Dermis microvascular lymphatic vessel endothelial cell (primary cell): Measurements from ENCODE around the gene PKDREJ. TPM values are rescaled to one million over a fixed set of nuclear protein-coding genes. Genes with fewer than 3 reads are reported as not detected.
A peak's percentile ranks its signal among the peaks of the same experiment; 100 is the strongest.
"Not testable (repeated sequence)": the region's sequence is repeated elsewhere in the genome, so short reads cannot be mapped to it uniquely, and the experiment has no call there.

Experiments
- DNase-seq, 2 donors: peaks; one replicate each; pipeline versions ENCODE4 v3.0.0 to v3.0.0-alpha.2; 2010; ENCODE audit warnings: low read depth in 2 of 2
- total RNA-seq: library from RNA; depleted of rRNA; stranded (reverse); fragments of >200 nt; gene quantifications from 2 replicates; pipeline ENCODE4 v1.2.1, GENCODE V29; 2014

Gene PKDREJ
- total RNA-seq, 1 donor from 2014 or later, result not detected

DNA sequence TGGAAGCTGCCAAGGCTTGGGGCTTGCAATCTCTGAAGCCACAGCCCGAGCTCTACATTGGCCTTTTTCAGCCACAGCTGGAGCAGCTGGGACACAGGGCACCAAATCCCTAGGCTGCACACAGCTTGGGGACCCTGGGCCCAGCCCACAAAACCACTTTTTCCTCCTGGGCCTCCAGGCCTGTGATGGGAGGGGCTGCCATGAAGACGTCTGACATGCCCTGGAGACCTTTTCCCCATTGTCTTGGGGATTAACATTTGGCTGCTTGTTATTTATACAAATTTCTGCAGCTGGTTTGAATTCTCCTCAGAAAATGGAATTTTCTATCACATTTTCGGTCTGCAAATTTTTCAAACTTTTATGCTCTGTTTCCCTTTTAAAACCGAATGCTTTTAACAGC, 2.5 kb upstream of the PKDREJ start:
- DNase-seq, result not testable (repeated sequence)

DNA sequence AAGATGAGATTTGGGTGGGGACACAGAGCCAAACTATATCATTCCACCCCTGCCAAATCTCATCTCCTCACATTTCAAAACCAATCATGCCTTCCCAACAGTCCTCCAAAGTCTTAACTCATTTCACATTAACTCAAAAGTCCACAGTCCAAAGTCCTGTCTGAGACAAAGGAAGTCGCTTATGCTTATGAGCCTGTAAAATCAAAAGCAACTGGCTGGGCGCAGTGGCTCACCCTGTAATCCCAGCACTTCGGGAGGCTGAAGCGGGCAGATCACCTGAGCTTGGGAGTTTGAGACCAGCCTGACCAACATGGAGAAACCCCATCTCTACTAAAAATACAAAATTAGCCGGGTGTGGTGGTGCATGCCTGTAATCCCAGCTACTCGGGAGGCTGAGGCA, 1.4 kb upstream of the PKDREJ start:
- DNase-seq, result not testable (repeated sequence)

DNA sequence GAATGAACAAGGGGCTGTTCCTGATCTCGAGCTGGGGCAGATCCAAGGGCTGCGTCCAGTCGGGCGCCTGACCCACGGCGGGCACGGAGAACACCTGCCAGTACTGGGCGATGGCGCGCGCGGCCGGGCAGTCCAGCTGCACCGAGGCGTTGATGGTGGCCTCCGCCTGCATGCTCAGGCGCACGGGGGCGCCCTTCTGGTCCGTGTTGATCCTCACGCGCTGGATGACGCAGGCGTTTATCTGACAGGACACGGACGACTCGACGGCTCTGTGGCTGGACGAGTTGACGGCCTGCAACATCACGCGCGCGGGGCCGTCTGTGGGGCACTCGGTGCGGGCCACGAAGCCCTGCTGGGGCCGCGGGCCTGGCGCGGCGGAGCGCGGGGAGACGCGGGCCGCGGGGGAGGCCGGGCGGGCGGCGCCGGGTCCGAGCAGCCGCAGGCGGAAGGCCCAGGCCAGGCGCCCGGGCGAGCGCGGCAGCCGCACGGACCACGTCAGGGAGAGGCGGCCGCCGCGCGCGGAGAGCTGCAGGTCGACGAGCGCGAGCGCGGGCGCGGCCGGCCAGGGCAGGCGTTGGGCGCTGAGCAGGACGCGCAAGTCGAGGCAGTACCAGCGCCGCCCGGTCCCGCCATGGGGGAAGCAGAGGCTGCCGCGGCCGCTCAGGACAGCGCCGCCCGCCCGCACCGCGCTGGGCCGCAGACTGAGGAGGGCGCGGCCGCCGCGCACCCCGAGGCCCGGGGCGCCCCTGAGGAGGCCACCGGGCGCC, 511 bp downstream of the PKDREJ start:
- peak; percentile 49 to 79 for DNase-seq

DNA sequence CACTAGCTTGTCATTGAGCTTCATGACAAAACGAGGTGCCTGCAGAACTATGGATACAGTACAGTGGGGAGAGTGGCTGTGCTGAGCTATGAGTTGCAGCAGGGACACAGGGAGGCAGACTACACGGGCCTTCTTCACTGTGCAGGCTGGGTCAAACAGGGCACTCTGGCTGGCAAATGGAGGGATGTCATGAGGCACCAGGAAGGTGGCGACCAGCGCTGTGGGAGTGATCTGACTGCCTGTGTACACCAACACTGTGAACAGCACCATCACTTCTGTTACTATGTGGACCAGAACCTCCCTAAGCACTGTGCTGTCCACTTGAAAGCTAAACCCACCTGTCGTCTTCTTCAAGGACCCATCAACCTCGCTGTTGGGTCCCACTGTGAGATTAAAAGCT, 3.1 kb downstream of the PKDREJ start:
- no peak for DNase-seq

DNA sequence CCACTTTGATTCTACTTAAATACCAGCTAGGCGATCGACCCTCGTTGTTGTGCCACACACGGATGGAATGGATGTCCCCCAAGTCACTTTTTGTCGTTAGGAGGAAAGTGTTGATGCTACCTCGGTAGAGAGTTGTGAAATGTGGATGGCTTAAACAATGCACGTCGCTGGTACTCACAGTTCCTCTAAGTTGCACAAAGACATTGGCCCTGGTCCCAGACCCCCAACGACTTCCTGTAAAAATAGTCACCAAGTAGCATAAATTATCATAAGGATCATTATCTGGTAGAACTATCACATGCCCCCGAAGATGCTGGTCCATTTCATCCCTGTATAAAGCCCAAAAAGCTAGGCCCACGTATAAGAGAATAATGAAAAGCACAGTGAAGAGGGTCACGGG, 3.8 kb downstream of the PKDREJ start:
- no peak for DNase-seq

DNA sequence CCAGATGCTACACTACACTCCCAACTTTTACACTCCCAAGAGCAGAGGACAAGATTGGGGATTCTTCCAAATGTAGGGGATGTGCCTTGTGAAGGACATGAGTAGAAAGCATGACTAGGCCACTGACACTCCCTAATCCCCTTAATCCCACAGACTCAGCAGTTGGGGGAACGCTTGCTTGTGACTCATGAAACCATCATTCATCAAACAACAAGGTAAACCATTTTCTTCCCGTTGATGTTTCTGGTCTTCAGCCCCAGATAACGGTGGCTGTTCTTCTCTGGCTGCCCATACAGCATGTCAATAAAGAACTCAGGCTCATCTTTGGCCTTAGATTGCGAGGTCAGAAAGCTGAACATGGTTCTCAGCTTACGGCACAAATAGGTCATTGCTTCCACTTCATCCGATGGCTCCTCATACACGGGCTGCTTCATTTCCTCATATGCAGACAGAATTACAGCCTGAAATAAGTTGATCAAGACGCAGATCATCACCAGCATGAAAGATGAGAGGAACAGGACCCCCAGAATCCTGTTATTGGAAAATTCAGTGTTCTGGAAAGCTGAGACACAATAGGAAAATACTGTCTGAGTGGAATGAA, 6.7 kb downstream of the PKDREJ start:
- DNase-seq, result no peak

DNA sequence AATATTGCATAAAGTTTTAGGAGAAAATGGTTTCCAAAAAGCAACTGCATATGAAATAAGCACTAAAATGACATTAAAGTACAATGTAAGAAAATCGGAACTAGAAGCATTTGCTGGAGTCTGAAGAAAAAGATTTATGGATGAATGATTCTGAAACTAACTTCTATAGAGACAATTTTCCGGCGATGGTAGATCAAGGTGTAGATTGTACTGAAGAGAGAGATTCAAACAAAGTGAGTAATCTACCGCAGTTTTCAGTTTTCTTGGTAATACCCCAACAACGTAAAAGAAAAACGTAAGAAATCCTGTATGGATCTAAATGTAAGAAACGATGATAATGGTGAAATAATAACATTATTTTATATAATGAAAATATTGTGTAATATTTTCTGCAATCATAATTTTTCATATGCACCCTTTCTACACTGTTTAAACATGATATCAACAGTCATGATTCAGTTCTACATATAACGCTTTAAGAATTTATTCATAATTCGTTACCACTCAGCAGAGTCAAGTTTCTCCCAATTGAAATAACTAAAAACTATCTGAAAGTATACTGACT, 11.2 kb downstream of the PKDREJ start:
- DNase-seq, result no peak

DNA sequence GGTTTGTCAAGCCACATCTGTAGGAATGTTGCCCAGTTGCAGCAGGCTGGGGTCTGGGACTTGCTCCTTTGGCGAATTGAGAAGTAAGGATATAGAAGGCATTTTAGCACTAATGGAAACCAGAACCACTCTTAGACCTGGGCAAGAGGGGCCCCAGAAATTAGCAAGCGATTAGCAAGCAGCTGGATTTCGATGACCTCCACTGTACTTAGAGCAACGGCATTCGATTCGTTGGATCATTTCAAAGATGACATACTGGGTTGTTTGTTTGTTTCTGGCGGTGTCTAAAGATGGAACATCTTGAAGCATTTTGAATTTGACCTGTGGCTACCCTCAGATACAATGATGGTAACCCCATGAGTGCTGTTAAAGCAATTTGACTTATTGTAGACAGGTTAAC, 11.9 kb downstream of the PKDREJ start:
- no peak for DNase-seq

DNA sequence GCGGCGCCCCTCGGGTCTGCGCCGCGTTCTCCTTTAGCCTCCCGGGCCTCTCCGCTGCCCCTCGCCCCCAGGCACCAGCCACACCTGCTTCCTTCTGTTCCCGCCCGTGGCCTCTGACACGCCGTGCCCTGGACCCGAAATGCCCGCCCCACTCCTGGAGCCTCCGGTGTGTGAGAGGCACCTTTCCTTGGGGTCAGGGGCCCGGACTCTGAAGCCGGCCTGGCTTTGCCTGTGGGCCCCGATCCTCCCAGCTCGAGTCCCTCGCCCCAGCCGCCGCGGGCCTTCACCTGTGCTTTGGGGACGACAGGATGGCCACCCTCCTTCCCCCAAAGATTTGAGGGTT, 12.4 kb downstream of the PKDREJ start:
- no peak for DNase-seq

DNA sequence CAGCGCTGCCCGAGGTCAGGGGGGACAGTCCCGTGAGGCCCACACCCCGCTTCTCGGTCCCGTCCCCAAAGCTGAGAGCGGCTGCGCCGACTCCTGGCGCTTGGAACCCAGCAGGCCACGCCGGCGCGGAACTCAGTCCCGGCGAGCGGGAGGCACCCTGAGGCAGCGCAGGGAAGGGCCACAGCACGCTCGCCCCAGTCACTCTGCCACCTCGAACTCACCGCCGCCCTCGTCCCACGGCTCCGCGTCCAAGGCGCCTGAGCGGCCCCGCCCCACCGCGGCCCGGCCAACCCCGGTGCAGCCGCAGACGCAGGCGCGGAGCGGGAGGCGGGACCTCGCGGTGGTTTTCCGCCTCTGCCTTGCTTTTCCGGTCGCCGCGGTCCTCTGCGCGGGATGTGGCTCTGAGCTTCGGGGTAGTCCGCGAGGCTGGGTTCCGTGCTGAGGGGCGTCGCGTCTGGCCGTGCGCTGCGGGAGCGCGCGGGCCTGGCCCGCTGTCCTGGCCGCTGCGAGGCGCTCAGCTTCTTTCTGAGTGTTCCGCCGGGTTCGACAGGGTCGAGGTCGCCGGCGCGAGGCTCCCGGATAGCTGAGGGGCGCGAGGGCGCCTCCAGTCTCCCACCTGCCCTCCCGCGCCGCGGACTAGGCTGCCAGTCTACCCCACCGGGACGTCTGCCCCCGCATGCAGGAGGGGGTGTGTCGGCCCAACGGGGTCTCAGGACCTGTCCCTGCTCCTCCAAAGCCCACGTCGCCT, 12.9 kb downstream of the PKDREJ start, which contains the start of gene CDPF1:
CDPF1 (minus strand) TSS at position 259 of the 748 bp plus-strand sequence. CDS start 2,009 bp downstream, outside the sequence.
- peak; percentile 61 to 91 for DNase-seq

DNA sequence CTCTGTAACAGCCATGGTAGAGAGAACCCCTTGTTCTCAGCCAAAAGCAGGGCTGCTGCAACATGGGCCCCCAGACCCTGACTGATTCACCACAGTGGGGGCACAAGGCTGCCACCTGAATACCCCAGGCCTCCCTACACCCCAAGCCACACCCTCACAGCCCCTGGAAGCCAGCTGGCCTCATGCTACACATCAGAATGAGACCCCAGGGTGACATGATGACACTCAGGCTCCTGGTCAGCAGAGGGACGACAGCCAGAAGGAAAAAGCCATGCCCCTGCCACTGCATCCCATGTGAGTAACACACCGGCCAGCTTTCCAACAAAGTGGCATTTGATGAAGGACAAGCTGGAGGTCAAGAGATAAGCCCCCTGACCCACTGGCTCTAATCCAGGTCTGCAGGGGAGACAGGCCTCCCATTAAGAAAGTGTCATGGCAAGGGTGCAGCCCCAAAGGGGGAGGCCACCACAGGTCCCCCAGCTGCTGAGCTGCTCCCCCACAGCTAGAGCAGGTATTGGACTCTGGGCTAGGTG, 15.6 kb downstream of the PKDREJ start:
- DNase-seq, result no peak

DNA sequence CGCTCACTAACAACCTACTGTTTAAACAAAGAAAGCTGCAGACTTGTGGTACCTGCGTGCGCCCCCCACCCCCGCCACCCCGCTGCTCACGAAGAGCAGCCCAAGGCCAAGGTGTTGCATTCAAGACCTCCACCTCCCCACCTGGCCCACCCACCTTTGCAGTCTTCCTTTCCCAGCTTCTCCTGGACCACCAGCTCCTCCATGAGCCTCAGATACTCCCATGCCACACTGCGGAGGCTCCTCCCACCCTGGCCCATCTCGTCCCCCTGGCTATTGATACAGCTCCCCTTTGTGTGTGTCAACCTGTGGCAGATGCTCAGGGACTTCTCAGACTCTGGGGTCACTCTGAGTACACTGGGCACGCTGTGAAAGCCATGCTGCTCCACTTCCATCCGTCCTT, 17.0 kb downstream of the PKDREJ start:
- DNase-seq, result no peak

DNA sequence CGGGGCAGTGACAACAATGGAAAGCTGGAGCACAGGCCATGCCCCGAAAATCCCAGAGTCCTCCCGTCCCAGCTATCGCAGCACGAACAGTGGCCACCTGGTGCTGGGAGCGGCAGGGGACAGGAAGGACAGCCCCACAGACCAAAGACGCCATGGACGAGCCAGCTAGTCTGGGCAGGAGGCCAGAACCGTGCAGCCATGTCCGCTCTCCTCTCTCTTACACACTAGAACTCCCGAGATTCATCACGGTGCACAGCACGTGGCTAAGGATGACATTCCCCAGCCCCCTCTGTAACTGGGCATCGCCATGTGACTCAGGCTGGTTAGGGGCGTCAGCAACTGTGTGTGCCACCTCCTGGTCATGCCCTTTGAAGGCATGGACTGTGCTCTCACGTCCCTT, 17.6 kb downstream of the PKDREJ start:
- DNase-seq, result peak; percentile 58 to 78

DNA sequence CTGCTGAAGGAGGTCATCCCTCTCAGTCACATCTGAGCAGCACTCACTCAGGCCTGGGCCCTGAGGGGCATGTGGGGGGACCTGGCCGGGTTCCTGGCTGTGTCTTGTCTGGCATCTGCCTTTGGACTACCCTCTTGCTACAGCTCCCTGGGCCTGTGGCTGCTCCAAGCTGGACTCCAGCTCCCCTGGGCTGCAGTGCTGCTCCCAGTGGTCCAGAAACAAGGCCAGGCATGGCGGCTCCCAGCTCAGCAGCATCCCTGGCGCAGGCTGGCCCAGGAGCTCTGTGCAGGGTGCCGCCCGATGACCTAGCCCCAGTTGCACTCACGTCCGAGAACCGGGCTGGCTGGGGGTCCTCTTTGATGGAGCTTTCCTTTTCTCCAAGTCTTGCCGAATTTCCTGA, 18.4 kb downstream of the PKDREJ start:
- no peak for DNase-seq

DNA sequence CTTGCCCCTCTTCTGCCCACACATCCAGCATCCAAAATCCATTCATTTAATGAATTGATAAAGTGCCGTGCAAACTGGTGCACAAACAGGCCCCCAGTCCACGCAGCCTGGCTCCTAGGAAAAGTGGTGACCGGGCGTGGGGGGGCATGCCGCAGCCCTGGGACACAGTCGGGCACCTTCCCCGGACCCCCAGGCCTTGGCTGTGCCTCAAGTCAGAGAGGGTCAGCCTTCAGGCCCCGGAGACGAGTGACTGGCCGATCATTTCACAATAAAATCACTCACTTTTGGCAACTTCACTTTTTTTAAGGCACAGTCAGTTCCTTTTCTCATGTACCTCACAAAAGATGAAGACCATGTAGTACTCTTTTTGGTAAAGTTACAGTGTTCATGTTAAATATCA, 21.1 kb downstream of the PKDREJ start:
- DNase-seq, result no peak

DNA sequence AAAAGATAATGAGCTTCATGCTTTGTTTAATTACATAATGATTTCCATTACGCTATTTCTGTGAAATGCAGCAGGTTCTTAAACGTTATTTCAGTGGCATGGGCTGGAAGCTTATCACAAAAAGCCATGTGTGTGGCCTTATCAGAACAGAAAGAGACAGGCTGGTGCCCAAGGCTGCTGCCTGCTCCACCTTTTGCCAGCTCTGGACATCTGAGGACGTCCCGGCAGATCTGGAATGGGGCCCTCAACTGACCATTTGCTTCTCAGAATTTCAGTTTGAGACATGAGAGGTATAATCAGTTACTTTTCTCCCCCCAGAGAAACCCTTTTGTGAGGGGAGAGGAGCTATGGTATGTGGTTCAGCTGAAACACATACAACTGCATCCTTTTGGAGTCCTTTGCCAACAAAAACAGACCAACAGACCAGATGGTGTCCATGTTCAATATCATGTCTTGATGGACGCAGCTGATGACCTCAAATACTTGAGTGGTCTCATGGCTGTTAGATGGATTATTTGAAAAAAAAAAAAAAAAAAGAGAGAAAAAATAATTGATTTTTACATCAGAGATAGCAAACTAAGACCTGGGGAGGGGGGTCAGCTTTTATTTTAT, 21.6 kb downstream of the PKDREJ start:
- DNase-seq, result no peak

DNA sequence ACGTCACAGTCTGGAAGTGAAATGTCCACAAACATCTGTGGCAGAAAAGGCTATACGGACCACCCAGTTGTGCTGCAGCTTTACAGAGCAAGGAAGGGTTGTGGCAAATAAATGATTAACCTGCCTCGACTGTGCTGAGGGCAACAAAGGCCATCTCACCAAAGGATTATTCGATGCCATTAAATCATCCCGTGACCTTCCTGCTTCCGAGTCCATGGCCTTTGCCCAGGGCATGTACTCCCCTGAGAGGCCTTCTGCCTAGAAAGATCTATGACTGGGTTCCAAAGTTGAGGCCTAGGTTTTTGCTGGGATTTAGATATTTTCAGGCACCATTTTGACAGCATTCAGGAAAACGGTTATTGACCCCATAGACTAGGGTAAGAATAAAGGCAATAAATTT, 22.2 kb downstream of the PKDREJ start:
- no peak for DNase-seq

DNA sequence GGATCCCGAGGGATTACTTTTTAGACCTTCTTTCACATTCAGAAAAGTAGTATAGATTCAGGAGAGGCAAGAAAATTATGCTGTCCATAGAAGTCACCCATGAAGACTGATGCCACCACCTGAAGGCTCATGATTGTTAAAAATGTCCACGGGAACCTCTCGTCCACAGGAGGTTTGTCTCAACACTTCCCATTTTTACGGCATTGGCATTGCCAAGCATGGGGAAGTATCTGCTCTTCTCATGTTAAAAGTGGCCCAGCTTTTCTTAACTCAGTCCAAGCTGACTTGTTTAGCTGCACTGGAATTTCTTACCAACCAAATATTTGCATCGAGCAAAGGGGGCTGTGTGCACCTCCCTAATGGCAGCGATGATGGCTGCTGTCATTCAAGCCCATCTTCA, 22.6 kb downstream of the PKDREJ start:
- DNase-seq, result no peak

DNA sequence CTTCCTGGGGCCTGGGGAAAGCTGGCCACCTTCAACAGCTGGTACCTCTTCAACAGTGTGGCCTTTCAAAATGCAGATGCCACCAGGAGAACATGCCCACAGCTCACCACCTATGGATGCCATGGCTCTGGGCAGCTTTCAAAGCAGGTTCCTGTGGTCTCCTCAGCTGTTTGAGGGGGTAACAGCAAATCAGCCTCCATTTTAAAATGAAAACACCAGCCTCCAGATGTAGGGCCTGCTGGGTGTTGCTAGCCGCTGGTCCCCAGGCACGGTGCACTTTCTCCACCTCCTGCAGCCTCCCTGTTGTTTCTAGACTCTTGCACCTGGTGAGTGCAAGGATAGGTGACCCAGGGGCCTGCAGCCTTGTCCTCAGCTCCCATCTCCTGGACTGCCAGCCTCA, 23.1 kb downstream of the PKDREJ start:
- no peak for DNase-seq

DNA sequence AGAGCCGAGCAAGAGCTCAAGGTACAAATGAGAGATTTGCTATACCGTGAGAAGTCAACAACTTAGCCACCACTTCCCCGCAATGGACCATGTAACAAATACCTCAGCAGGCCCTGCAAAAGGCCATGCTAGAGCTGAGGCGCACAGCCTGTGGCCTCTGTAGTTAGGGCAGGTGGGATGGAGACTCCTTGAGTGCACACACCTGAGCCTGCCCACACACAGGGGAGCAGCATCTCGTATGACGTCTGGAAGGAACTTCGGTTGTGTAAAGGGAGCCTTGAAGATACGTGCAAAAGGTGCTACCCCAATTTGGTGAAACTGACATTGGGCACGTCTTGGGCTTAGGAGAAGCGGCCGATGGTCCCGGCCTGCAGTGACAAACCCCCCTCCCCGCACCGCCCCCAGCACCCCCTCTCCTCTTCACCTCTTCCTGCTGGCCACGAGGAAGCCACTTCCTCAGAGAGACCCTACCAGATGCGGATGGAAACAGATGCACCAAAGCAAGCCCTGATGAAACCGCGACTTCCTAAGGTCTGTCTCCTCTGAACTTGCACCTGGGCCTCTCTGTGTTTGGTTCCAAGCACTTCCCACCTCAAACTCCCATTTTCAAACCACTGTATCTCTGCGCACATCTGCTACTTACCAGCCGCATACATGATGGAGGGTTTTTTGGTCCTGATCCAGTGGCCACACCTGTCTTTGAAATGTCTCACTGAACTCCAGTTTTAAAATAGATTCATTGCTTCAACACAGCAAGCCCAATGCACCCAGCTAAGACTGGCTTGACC, 23.7 kb downstream of the PKDREJ start:
- no peak for DNase-seq

DNA sequence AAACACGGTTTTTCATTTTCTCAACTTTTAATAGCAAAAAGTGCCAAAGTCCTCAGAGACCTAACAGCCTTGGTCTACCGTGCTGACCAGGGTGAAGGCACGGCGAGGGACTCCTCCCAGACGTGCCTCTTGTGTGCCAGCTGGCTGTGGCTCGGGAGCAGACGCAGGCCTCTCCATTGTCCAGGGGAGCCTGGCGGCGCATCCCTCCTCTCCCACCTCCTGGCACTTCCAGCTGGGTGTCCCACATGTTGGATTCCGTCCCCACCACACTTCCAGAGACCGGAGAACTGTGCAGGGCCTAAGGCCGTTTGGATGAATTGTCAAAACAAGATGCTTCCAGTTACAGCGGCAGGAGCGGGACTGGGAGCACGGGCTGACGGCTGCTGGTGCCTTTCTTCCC, 24.6 kb downstream of the PKDREJ start:
- DNase-seq, result no peak
